ENCODE results near the gene TBX4.

TBX4 gene

GRCh38 chr17:61447358-61447757 is 4.9 kb upstream of the TBX4 start:
- no peak for TF ChIP-seq TEAD4 (IDR thresholded peaks at IDR 0.05)

GRCh38 chr17:61448042-61448441 is 4.2 kb upstream of the TBX4 start:
- TF ChIP-seq EP300 (IDR thresholded peaks at IDR 0.05; ENCODE audit: borderline replicate concordance) (no peak), ZBTB7A (IDR thresholded peaks at IDR 0.05; ENCODE audit: low read depth) (no peak), NFIC (IDR thresholded peaks at IDR 0.05) (no peak), EGR1 (IDR thresholded peaks at IDR 0.05) (no peak), YY1 (IDR thresholded peaks at IDR 0.05; ENCODE audit: low read depth) (no peak), MAX (IDR thresholded peaks at IDR 0.05) (no peak), FOXM1 (IDR thresholded peaks at IDR 0.05; ENCODE audit: borderline replicate concordance, low read depth) (no peak), TEAD4 (IDR thresholded peaks at IDR 0.05) (no peak), RAD21 (IDR thresholded peaks at IDR 0.05; ENCODE audit: low read depth) (no peak), TAF1 (IDR thresholded peaks at IDR 0.05; ENCODE audit: low read depth) (no peak), USF1 (IDR thresholded peaks at IDR 0.05) (no peak), CEBPB (IDR thresholded peaks at IDR 0.05) (no peak), REST (IDR thresholded peaks at IDR 0.05; ENCODE audit: low read depth) (no peak), CREB1 (IDR thresholded peaks at IDR 0.05; ENCODE audit: low read depth) (no peak), TCF12 (IDR thresholded peaks at IDR 0.05; ENCODE audit: low read depth) (no peak)

GRCh38 chr17:61449707-61450640 is 2.2 kb upstream of the TBX4 start:
- TF ChIP-seq RAD21 (IDR thresholded peaks at IDR 0.05; ENCODE audit: low read depth) (no peak), CREB1 (IDR thresholded peaks at IDR 0.05; ENCODE audit: low read depth) (no peak), TCF12 (IDR thresholded peaks at IDR 0.05; ENCODE audit: low read depth) (no peak), USF1 (IDR thresholded peaks at IDR 0.05) (no peak), TEAD4 (IDR thresholded peaks at IDR 0.05) (no peak), YY1 (IDR thresholded peaks at IDR 0.05; ENCODE audit: low read depth) (no peak), EGR1 (IDR thresholded peaks at IDR 0.05) (no peak), CEBPB (IDR thresholded peaks at IDR 0.05) (no peak), NFIC (IDR thresholded peaks at IDR 0.05) (no peak), TAF1 (IDR thresholded peaks at IDR 0.05; ENCODE audit: low read depth) (no peak), FOXM1 (IDR thresholded peaks at IDR 0.05; ENCODE audit: borderline replicate concordance, low read depth) (no peak), MAX (IDR thresholded peaks at IDR 0.05) (no peak), EP300 (IDR thresholded peaks at IDR 0.05; ENCODE audit: borderline replicate concordance) (no peak), REST (IDR thresholded peaks at IDR 0.05; ENCODE audit: low read depth) (no peak)

- TF ChIP-seq TEAD4 (IDR thresholded peaks at IDR 0.05): no peak
- no peak for TF ChIP-seq FOXM1 (IDR thresholded peaks at IDR 0.05; ENCODE audit: borderline replicate concordance, low read depth)
- no peak for TF ChIP-seq RAD21 (IDR thresholded peaks at IDR 0.05; ENCODE audit: low read depth)
- no peak for TF ChIP-seq NFIC (IDR thresholded peaks at IDR 0.05)
- TF ChIP-seq MAX (IDR thresholded peaks at IDR 0.05): no peak
- no peak for TF ChIP-seq REST (IDR thresholded peaks at IDR 0.05; ENCODE audit: low read depth)
- no peak for TF ChIP-seq USF1 (IDR thresholded peaks at IDR 0.05)
- TF ChIP-seq CREB1 (IDR thresholded peaks at IDR 0.05; ENCODE audit: low read depth): no peak
- no peak for TF ChIP-seq EP300 (IDR thresholded peaks at IDR 0.05; ENCODE audit: borderline replicate concordance)
- TF ChIP-seq YY1 (IDR thresholded peaks at IDR 0.05; ENCODE audit: low read depth): no peak
- TF ChIP-seq CEBPB (IDR thresholded peaks at IDR 0.05): no peak
- no peak for TF ChIP-seq EGR1 (IDR thresholded peaks at IDR 0.05)
- no peak for TF ChIP-seq TAF1 (IDR thresholded peaks at IDR 0.05; ENCODE audit: low read depth)
- no peak for TF ChIP-seq ZBTB7A (IDR thresholded peaks at IDR 0.05; ENCODE audit: low read depth)
- TF ChIP-seq TCF12 (IDR thresholded peaks at IDR 0.05; ENCODE audit: low read depth): no peak
Observed at GRCh38 chr17:61450641-61451537, 1.3 kb upstream of the TBX4 start.

All from Ishikawa (cell line).